ENCODE measurements around the gene RCE1.

RCE1 gene

GRCh38 chr11:66870616-66871520 is 27.6 kb downstream of the RCE1 start:
- no peak for DNase-seq

- no peak for DNase-seq
Observed at GRCh38 chr11:66871521-66871901, 28.3 kb downstream of the RCE1 start.

- no peak for DNase-seq
Observed at GRCh38 chr11:66874232-66874631, 31.0 kb downstream of the RCE1 start.

- DNase-seq, result no peak
Observed at GRCh38 chr11:66875378-66875777, 32.1 kb downstream of the RCE1 start.

- DNase-seq, result no peak
Observed at GRCh38 chr11:66877588-66878385, 34.5 kb downstream of the RCE1 start.

GRCh38 chr11:66878474-66878873 is 35.2 kb downstream of the RCE1 start:
- no peak for DNase-seq

- no peak for DNase-seq
Observed at GRCh38 chr11:66879000-66879399, 35.8 kb downstream of the RCE1 start.

- no peak for DNase-seq
Observed at GRCh38 chr11:66879583-66879982, 36.3 kb downstream of the RCE1 start.

GRCh38 chr11:66879999-66880398 is 36.8 kb downstream of the RCE1 start:
- no peak for DNase-seq

- no peak for DNase-seq
Observed at GRCh38 chr11:66880496-66881450, 37.5 kb downstream of the RCE1 start.

GRCh38 chr11:66881451-66881835 is 38.2 kb downstream of the RCE1 start:
- DNase-seq, result no peak

- no peak for DNase-seq
Observed at GRCh38 chr11:66881927-66882452, 38.7 kb downstream of the RCE1 start.

GRCh38 chr11:66882561-66883015 is 39.3 kb downstream of the RCE1 start:
- no peak for DNase-seq

- peak in 1 of 2 experiments; percentile 38 for DNase-seq
Observed at GRCh38 chr11:66883016-66883965, 40.0 kb downstream of the RCE1 start.

- no peak for DNase-seq
Observed at GRCh38 chr11:66884443-66884842, 41.2 kb downstream of the RCE1 start.

GRCh38 chr11:66885469-66885868 is 42.2 kb downstream of the RCE1 start:
- DNase-seq, result no peak

GRCh38 chr11:66885950-66886440 is 42.8 kb downstream of the RCE1 start:
- DNase-seq, result no peak

GRCh38 chr11:66886671-66887221 is 43.5 kb downstream of the RCE1 start:
- DNase-seq, result no peak

- no peak for DNase-seq
Observed at GRCh38 chr11:66887526-66887925, 44.3 kb downstream of the RCE1 start.

GRCh38 chr11:66888282-66888681 is 45.0 kb downstream of the RCE1 start:
- no peak for DNase-seq

- DNase-seq, result no peak
Observed at GRCh38 chr11:66889960-66890359, 46.7 kb downstream of the RCE1 start.
